OCI-LY3 (cell line): ENCODE results near the gene YBX1.

Experiments used
- H2AFZ ChIP-seq: fragments of 200-600, 300-600 bp; shearing (Covaris generic); 2 replicates; pipeline ENCODE4 v1.6.0; 2014; ENCODE audit warnings: antibody characterized with exemption, low read depth, low read length
- H3K27ac ChIP-seq: fragments of 200-600, 300-600 bp; sonication (generic); 2 replicates; pipeline ENCODE4 v1.5.1; 2014; ENCODE audit warnings: mild to moderate bottlenecking, low read length, moderate library complexity, mixed read lengths
- H3K27me3 ChIP-seq: fragments of 200-600, 300-600 bp; sonication (generic); 2 replicates; pipeline ENCODE4 v1.6.1; 2014; ENCODE audit warnings: low read depth, low read length, mixed read lengths
- H3K36me3 ChIP-seq: fragments of 200-600, 300-600 bp; sonication (generic); replicated peaks from 2 replicates; pipeline ENCODE3; 2014; ENCODE audit warnings: low read depth, low read length, mixed read lengths
- H3K4me1 ChIP-seq: fragments of 300-600, 200-600 bp; sonication (generic); 2 replicates; pipeline ENCODE4 v1.6.1; 2014; ENCODE audit warnings: low read length, mixed read lengths
- H3K4me2 ChIP-seq: fragments of 200-600, 300-600 bp; sonication (generic); 2 replicates; pipeline ENCODE4 v1.6.1; 2014; ENCODE audit warnings: low read length, mixed read lengths
- H3K4me3 ChIP-seq: fragments of 300-600, 200-600 bp; sonication (generic); 2 replicates; pipeline ENCODE4 v1.5.1; 2014; ENCODE audit warnings: antibody characterized with exemption, mild to moderate bottlenecking, low read length, moderate library complexity
- H3K79me2 ChIP-seq: fragments of 300-600, 200-600 bp; shearing (Covaris generic); 2 replicates; pipeline ENCODE4 v1.6.1; 2014; ENCODE audit warnings: mild to moderate bottlenecking, low read length, mixed read lengths
- H3K9ac ChIP-seq: fragments of 300-600, 200-600 bp; shearing (Covaris generic); 2 replicates; pipeline ENCODE4 v1.6.0; 2014; ENCODE audit warnings: mild to moderate bottlenecking, low read length, moderate library complexity
- H3K9me3 ChIP-seq: fragments of 200-600, 300-600 bp; shearing (Covaris generic); 2 replicates; pipeline ENCODE4 v1.6.1; 2014; ENCODE audit warnings: low read length, mixed read lengths; ENCODE audit not compliant: insufficient read depth
- H4K20me1 ChIP-seq: fragments of 200-600, 300-600 bp; sonication (generic); 2 replicates; pipeline ENCODE4 v1.6.1; 2016; ENCODE audit warnings: low read length, mixed read lengths; ENCODE audit not compliant: insufficient read depth
- CTCF ChIP-seq: fragments of 200-600, 300-600 bp; sonication (generic); IDR thresholded peaks from 2 replicates; pipeline ENCODE4 v1.5.1; 2014; ENCODE audit warnings: antibody characterized with exemption, low read length, low read depth
- EZH2phosphoT487 ChIP-seq: fragments of 200-600 bp; shearing (Covaris generic); IDR thresholded peaks from 2 replicates; pipeline ENCODE4 v1.6.1; 2018; ENCODE audit warnings: antibody characterized with exemption, mixed run types, low read depth

The YBX1 gene

GRCh38 chr1:42735477-42736105 is 53.4 kb downstream of the YBX1 start:
- Histone ChIP-seq H2AFZ (no peak overlapping the region), H3K9me3 (no peaks in the 10 kb centered on the region), H3K4me2 (no peak overlapping the region), H3K79me2 (no peaks in the 10 kb centered on the region), H3K9ac (no peak overlapping the region), H3K36me3 (no peaks in the 10 kb centered on the region), H3K27ac (no peak overlapping the region), H3K27me3 (no peaks in the 10 kb centered on the region), H3K4me3 (no peak overlapping the region), H4K20me1 (no peaks in the 10 kb centered on the region), H3K4me1 (peaks cover 16% of the 10 kb centered on the region)
- no peak for TF ChIP-seq EZH2phosphoT487
- no peak for TF ChIP-seq CTCF

GRCh38 chr1:42736152-42736551 is 53.9 kb downstream of the YBX1 start:
- H3K4me1 ChIP-seq: peaks cover 11% of the 10 kb centered on the region

GRCh38 chr1:42736571-42737200 is 54.5 kb downstream of the YBX1 start:
- Histone ChIP-seq H3K27me3 (no peaks in the 10 kb centered on the region), H3K4me2 (peak overlapping the region; percentile 32; the same call in 1 of the 2 replicates), H4K20me1 (no peaks in the 10 kb centered on the region), H3K4me1 (peaks cover 7% of the 10 kb centered on the region), H2AFZ (peak overlapping the region; percentile 64; the same call in 1 of the 2 replicates), H3K36me3 (no peaks in the 10 kb centered on the region), H3K27ac (no peak overlapping the region), H3K9ac (no peak overlapping the region), H3K9me3 (no peaks in the 10 kb centered on the region), H3K4me3 (no peak overlapping the region), H3K79me2 (no peaks in the 10 kb centered on the region)
- TF ChIP-seq CTCF: no peak
- no peak for TF ChIP-seq EZH2phosphoT487

More at GRCh38 chr1:42736152-42736551, 53.9 kb downstream of the YBX1 start:
- TF ChIP-seq CTCF (no peak), EZH2phosphoT487 (no peak)
- Histone ChIP-seq H3K36me3 (no peaks in the 10 kb centered on the region), H3K27me3 (no peaks in the 10 kb centered on the region), H3K4me2 (no peak overlapping the region), H3K27ac (no peak overlapping the region), H3K79me2 (no peaks in the 10 kb centered on the region), H3K9ac (no peak overlapping the region), H3K4me3 (no peak overlapping the region), H2AFZ (no peak overlapping the region), H4K20me1 (no peaks in the 10 kb centered on the region), H3K9me3 (no peaks in the 10 kb centered on the region)

GRCh38 chr1:42737257-42737656 is 55.0 kb downstream of the YBX1 start:
- Histone ChIP-seq H3K27ac (no peak overlapping the region), H3K36me3 (no peaks in the 10 kb centered on the region), H3K27me3 (no peaks in the 10 kb centered on the region), H3K9ac (no peak overlapping the region), H2AFZ (peak overlapping the region; percentile 64), H3K4me2 (peak overlapping the region; percentile 32; the same call in 1 of the 2 replicates), H3K9me3 (no peaks in the 10 kb centered on the region), H4K20me1 (no peaks in the 10 kb centered on the region), H3K4me1 (peaks cover 7% of the 10 kb centered on the region), H3K4me3 (no peak overlapping the region), H3K79me2 (no peaks in the 10 kb centered on the region)
- TF ChIP-seq CTCF: peak; percentile 19; the same call in 1 of the 2 replicates
- TF ChIP-seq EZH2phosphoT487: no peak
